SK-N-SH (cell line): ENCODE data around the gene DLG2. TPM values are rescaled to one million over a fixed set of nuclear protein-coding genes. Genes with fewer than 3 reads are reported as not detected.

Source experiments
- CTCF ChIA-PET: fragments of 300-600, 350-600 bp; formaldehyde crosslinking; extraction: SDS; loops from one replicate; lab custom pipeline; 2021; lab: Yijun Ruan, JAX
- POLR2A ChIA-PET: fragments of 350-600 bp; sonication (Branson Sonifier 250); formaldehyde crosslinking; extraction: SDS; loops from one replicate; lab custom pipeline; 2020; ENCODE audit warnings: antibody characterized with exemption, inconsistent platforms; lab: Yijun Ruan, JAX
- DNase-seq: peaks from one replicate; pipeline ENCODE4 v3.0.0; 2012
- H2AFZ ChIP-seq: fragments of 200-600 bp; sonication (generic); 2 replicates; pipeline ENCODE4 v1.8.1; 2016; ENCODE audit warnings: antibody characterized with exemption, mild to moderate bottlenecking, low read depth
- H3F3A ChIP-seq: fragments of 200-600 bp; sonication (generic); replicated peaks from 2 replicates; pipeline ENCODE3; 2016; ENCODE audit warnings: antibody characterized with exemption, mild to moderate bottlenecking; ENCODE audit not compliant: insufficient read depth
- H3K27ac ChIP-seq, 2 experiments: fragments of 200-500 bp in 1 of 2; fragments of 200-600 bp in 1 of 2; sonication (Bioruptor generic) in 1 of 2; sonication (generic), shearing (Covaris generic) in 1 of 2; 2 replicates each; pipeline versions ENCODE4 v1.5.1 to v1.6.1; 2014 to 2016; ENCODE audit warnings: low read depth in 2 of 2, inconsistent platforms in 1 of 2, low read length in 1 of 2, mild to moderate bottlenecking in 1 of 2, mixed read lengths in 1 of 2
- H3K27me3 ChIP-seq: fragments of 200-600 bp; sonication (generic), shearing (Covaris generic); 2 replicates; pipeline ENCODE4 v1.6.1; 2016; ENCODE audit warnings: mixed run types; ENCODE audit not compliant: insufficient read depth
- H3K36me3 ChIP-seq, 2 experiments: fragments of 200-500 bp in 1 of 2; fragments of 200-600 bp in 1 of 2; sonication (Bioruptor generic) in 1 of 2; sonication (generic) in 1 of 2; replicated peaks in 1 of 2; 2 replicates each; pipeline versions ENCODE3 to v1.5.1; 2014 to 2016; ENCODE audit warnings: low read length in 1 of 2, mild to moderate bottlenecking in 1 of 2; ENCODE audit not compliant: insufficient read depth in 2 of 2, control insufficient read depth in 1 of 2
- H3K4me1 ChIP-seq, 2 experiments: fragments of 200-500 bp in 1 of 2; fragments of 200-600 bp in 1 of 2; sonication (Bioruptor generic) in 1 of 2; sonication (generic), shearing (Covaris generic) in 1 of 2; 2 replicates each; pipeline versions ENCODE4 v1.5.1 to v1.6.1; 2014 to 2016; ENCODE audit warnings: low read depth in 1 of 2, low read length in 1 of 2, mixed run types in 1 of 2; ENCODE audit not compliant: insufficient read depth in 2 of 2, control insufficient read depth in 1 of 2
- H3K4me2 ChIP-seq: fragments of 200-600 bp; sonication (generic), shearing (Covaris generic); 2 replicates; pipeline ENCODE4 v1.6.1; 2017; ENCODE audit warnings: mixed run types
- H3K4me3 ChIP-seq, 2 experiments: fragments of 200-500 bp in 1 of 2; fragments of 200-600 bp in 1 of 2; sonication (Bioruptor generic) in 1 of 2; sonication (generic), shearing (Covaris generic) in 1 of 2; 2 replicates each; pipeline versions ENCODE4 v1.5.1 to v1.8.1; 2014 to 2016; ENCODE audit warnings: low read depth in 2 of 2, inconsistent platforms in 1 of 2, low read length in 1 of 2, mild to moderate bottlenecking in 1 of 2, mixed read lengths in 1 of 2, moderate library complexity in 1 of 2
- H3K79me2 ChIP-seq: fragments of 200-600 bp; sonication (generic); 2 replicates; pipeline ENCODE4 v1.8.1; 2017; ENCODE audit warnings: mild to moderate bottlenecking; ENCODE audit not compliant: insufficient read depth
- H3K9ac ChIP-seq: fragments of 200-600 bp; sonication (generic); 2 replicates; pipeline ENCODE4 v1.6.1; 2017; ENCODE audit warnings: mixed run types
- H3K9me2 ChIP-seq: fragments of 200-600 bp; sonication (generic); 2 replicates; pipeline ENCODE4 v1.6.1; 2017; ENCODE audit warnings: mixed run types
- H3K9me3 ChIP-seq: fragments of 200-600 bp; sonication (generic); 2 replicates; pipeline ENCODE4 v1.6.1; 2017; ENCODE audit warnings: mixed run types, mild to moderate bottlenecking, moderate library complexity
- H4K20me1 ChIP-seq: fragments of 200-600 bp; sonication (generic); 2 replicates; pipeline ENCODE4 v1.6.1; 2017; ENCODE audit warnings: mild to moderate bottlenecking, mixed run types; ENCODE audit not compliant: insufficient read depth
- CTCF ChIP-seq: fragments of 200-600 bp; sonication (generic); IDR thresholded peaks from 2 replicates; pipeline ENCODE4 v1.6.1; 2017; ENCODE audit warnings: antibody characterized with exemption, mild to moderate bottlenecking, moderate library complexity
- EP300 ChIP-seq, 2 experiments: IDR thresholded peaks; 2 replicates each; pipeline versions ENCODE4 v1.4.0 to v1.6.1; 2012; ENCODE audit warnings: borderline replicate concordance in 1 of 2, low read depth in 1 of 2, low read length in 1 of 2
- FOSL2 ChIP-seq: IDR thresholded peaks from 2 replicates; pipeline ENCODE4 v1.4.0; 2012; ENCODE audit warnings: low read depth, mild to moderate bottlenecking, moderate library complexity, borderline replicate concordance
- GATA2 ChIP-seq: sonication (generic); formaldehyde crosslinking; IDR thresholded peaks from 2 replicates; pipeline ENCODE4 v1.5.0; 2020; ENCODE audit warnings: mild to moderate bottlenecking, missing genetic modification reagents
- JUND ChIP-seq: IDR thresholded peaks from 2 replicates; pipeline ENCODE4 v1.4.0; 2012
- MEF2A ChIP-seq: IDR thresholded peaks from 2 replicates; pipeline ENCODE4 v1.4.0; 2012; ENCODE audit warnings: low read depth, borderline replicate concordance
- NRF1 ChIP-seq: IDR thresholded peaks from 2 replicates; pipeline ENCODE4 v1.6.1; 2012; ENCODE audit warnings: low read depth, mild to moderate bottlenecking, low read length
- PBX3 ChIP-seq: IDR thresholded peaks from 2 replicates; pipeline ENCODE4; 2012
- RAD21 ChIP-seq: IDR thresholded peaks from 2 replicates; pipeline ENCODE4 v1.6.1; 2012; ENCODE audit warnings: mild to moderate bottlenecking, low read length
- RFX5 ChIP-seq: IDR thresholded peaks from 2 replicates; pipeline ENCODE4 v1.6.1; 2012; ENCODE audit warnings: mild to moderate bottlenecking, improper control_type of control experiment, low read length
- RXRA ChIP-seq: IDR thresholded peaks from 2 replicates; pipeline ENCODE4 v1.4.0; 2012; ENCODE audit warnings: low read depth, mild to moderate bottlenecking, borderline replicate concordance
- SIN3A ChIP-seq: IDR thresholded peaks from 2 replicates; pipeline ENCODE4 v1.6.1; 2012; ENCODE audit warnings: low read depth, mild to moderate bottlenecking, low read length, moderate library complexity, borderline replicate concordance
- TAF1 ChIP-seq: IDR thresholded peaks from 2 replicates; pipeline ENCODE4 v1.6.1; 2012; ENCODE audit warnings: low read depth, mild to moderate bottlenecking, low read length, moderate library complexity, borderline replicate concordance
- TCF12 ChIP-seq: IDR thresholded peaks from 2 replicates; pipeline ENCODE4 v1.4.0; 2012
- ZBTB33 ChIP-seq: IDR thresholded peaks from 2 replicates; pipeline ENCODE4 v1.4.0; 2012; ENCODE audit warnings: low read depth, borderline replicate concordance
- WGBS: methylation state at CpG from one replicate; pipeline ENCODE4 v1.1.6; 2017; ENCODE audit warnings: low lambda C conversion rate; 5-methylcytosine and 5-hydroxymethylcytosine counted together
- polyA plus RNA-seq, 3 experiments: library from polyadenylated mRNA; depleted of rRNA; stranded (reverse); fragments of >200 nt; gene quantifications; 2 replicates each; pipeline ENCODE4 v1.2.3, GENCODE V29; 2012

The DLG2 gene
- polyA plus RNA-seq, 1 of the 3 experiments (the other 2 are of a cell fraction): 0.21 TPM

GRCh38 chr11:84188521-84188920 is 1438.6 kb downstream of the DLG2 start:
- H3K36me3 ChIP-seq: no peaks in the 10 kb centered on the region
- no peak overlapping the region for H3K4me2 ChIP-seq
- TF ChIP-seq RFX5 (no peak), PBX3 (no peak), GATA2 (CRISPR knock-in tag) (no peak), RXRA (no peak), TCF12 (no peak), FOSL2 (no peak), RAD21 (no peak), ZBTB33 (no peak), SIN3A (no peak), TAF1 (no peak), EP300 (IDR thresholded peaks at IDR 0.05; ENCODE audit: borderline replicate concordance in 1 of 2, low read depth in 1 of 2, low read length in 1 of 2) (no peak)
- H3K79me2 ChIP-seq: no peaks in the 10 kb centered on the region
- H3F3A ChIP-seq: no peaks in the 10 kb centered on the region
- H3K9me3 ChIP-seq: no peaks in the 10 kb centered on the region
- no peaks in the 10 kb centered on the region for H3K9me2 ChIP-seq
- no peaks in the 10 kb centered on the region for H3K4me1 ChIP-seq
- POLR2A ChIA-PET: interaction anchor here (0.6 kb wide), 1 partner anchor 349 kb away, joined by 3 read pairs; no protein-coding TSS in a partner anchor
- no peak overlapping the region for H2AFZ ChIP-seq
- no peak for DNase-seq
- H3K9ac ChIP-seq: no peak overlapping the region
- no peak overlapping the region for H3K4me3 ChIP-seq
- H3K27ac ChIP-seq: no peak overlapping the region
- WGBS: 22% methylated on average over 1 of the region's 1 CpG
- CTCF ChIA-PET: interaction anchor here (0.9 to 1.3 kb wide), 2 partner anchors 10 to 352 kb away, joined by 3 to 5 read pairs; no protein-coding TSS in a partner anchor
- H4K20me1 ChIP-seq: no peaks in the 10 kb centered on the region
- no peaks in the 10 kb centered on the region for H3K27me3 ChIP-seq

- Histone ChIP-seq H3K9ac (no peak overlapping the region), H3K4me2 (no peak overlapping the region), H3F3A (no peaks in the 10 kb centered on the region), H3K4me3 (no peak overlapping the region), H3K27ac (no peak overlapping the region), H3K27me3 (no peaks in the 10 kb centered on the region), H2AFZ (no peak overlapping the region), H4K20me1 (no peaks in the 10 kb centered on the region)
- POLR2A ChIA-PET: no interaction called here
- no peak for DNase-seq
- TF ChIP-seq CTCF (no peak), JUND (no peak), NRF1 (no peak), MEF2A (no peak)
- TF ChIP-seq, all 33 proteins: peak for 0
- CTCF ChIA-PET: interaction anchor here (1.0 kb wide), 1 partner anchor 15 kb away, joined by 4 read pairs; no protein-coding TSS in a partner anchor
- Histone ChIP-seq H3K9me3 (no peaks in the 10 kb centered on the region), H3K4me1 (no peaks in the 10 kb centered on the region), H3K36me3 (no peaks in the 10 kb centered on the region), H3K79me2 (no peaks in the 10 kb centered on the region), H3K9me2 (no peaks in the 10 kb centered on the region)
These were observed 1454.1 kb downstream of the DLG2 start for GRCh38 chr11:84173078-84173477.
